Colon (tissue), 2 donors: ENCODE data around the gene SRC.

ENCODE experiments used
- FAIRE-seq: peaks from 2 replicates; lab custom pipeline; 2012; peaks lifted over from hg19 to GRCh38; lab: Jason Lieb, UNC
- donor health status: control.
- donor health status: control.

SRC gene

DNA sequence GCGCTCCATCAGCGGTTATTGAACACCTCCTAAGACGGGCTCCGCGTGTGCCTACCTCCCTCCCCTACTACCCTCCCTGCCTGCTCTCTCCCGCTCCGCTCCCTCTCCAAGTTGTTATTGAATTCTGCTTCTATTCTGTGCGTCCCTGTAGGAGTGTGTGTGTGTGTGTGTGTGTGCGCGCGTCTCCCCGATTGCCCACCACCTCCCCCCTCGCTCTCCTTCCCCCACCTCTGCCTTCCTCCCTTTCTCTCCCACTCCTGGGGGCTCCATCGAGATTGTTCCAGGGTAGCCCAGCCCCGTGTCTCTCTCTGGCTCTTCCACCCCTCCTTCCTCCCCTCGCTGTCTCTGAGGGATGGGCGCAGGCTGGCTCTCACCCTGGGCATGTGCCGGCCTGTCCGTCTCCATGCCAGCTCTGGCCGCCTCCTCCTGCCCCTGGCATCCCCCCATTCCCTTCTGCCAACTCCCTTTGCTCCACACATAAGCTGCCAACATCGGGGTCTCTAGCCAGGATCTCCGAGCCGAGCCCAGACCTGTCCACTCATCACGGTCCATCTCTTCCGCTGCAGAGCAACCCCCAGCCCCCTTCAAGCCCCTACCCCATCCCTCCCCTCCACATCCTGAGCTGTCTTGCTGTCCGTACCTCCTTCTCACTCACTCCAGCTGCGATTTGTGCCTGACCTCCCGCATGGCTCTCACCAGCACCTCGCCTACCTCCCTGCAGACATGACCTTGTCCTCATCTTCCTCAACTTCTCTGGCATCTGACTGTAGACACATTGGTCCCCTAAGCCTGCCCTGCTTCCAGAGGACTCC, 68.5 kb downstream of the SRC start:
- FAIRE-seq = no peak

DNA sequence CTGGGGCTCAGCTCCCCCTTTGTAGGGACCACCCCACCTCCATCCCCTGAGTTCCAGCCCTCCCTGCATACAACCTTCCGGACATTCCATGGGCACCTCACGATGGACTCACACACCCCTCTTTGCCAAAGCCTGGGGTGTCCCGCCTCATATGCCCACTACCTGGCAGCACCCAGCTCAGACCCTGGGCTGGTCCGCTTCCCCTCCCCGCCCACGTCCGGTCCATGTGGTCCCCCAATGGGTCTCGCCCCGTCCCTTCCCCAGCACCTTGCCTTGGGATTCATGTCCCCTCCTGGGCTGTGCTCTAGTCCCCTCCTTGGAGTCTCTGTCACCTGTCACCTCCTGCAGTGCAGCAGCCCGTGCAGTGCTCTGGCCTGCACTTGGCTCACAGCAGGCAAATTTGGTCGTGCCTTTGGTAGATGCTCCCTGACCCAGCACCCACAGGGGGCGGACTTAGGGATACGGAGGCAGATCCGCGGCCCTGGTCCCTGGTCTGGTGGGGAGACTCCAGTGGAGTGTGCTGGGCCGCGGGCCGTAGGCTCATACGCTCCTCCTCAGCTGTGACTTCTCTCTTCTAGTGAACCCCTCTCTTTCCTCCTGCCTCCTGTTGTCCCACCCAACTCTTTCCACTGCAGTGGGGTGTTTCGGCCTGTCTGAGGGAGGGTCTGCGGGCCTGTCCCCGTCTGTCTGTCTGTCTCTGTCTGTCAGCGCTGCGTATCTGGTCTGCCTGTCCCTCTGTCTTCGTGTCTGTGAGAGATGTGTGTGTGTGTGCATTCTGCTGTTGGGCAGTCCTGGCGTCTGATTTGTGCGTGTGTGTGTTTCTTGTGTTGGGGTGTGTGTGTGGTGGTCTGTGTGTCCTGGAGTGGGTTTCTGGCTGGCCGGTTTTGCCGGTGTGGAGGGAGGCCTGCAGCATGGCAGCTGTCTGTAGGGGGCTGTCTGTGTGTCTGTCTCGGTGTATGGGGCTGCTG, 69.5 kb downstream of the SRC start:
- FAIRE-seq = no peak

DNA sequence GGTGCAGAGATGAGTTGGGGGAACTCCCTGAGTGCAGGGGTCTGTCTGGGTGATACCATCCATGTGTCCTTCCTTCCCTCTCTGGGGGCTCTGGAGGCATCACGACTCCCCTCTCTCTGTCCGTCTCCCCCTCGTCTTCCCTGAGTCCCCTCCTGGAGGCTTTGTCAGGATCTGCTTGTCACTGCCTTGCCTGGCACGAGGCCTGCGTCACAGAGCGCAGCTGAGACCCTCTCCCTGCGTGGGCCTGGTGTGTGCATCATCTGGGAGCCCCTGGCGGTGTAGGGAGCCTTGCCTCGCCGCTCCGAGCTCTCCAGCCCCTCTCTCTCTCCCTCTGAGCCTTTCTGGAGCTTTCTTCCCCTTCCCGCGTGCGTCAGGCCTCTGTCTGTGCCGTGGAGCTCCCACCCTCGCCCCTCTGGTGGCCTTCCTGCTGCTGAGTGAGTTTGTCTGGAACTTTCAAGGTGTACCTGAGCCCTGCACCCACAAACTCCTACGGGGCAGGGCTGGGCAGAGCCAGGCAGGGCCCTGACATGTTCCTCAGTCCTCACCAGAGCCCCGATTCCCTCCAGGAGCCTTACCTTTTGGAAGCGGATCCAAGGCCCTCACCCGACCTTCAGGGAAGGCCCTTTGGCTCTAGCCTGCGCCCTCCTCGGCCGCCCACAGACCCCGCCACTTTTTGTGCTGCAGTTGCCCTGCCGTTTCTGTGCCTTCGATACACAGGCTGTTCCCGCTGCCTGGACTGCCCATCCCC, 70.3 kb downstream of the SRC start:
- FAIRE-seq = no peak

DNA sequence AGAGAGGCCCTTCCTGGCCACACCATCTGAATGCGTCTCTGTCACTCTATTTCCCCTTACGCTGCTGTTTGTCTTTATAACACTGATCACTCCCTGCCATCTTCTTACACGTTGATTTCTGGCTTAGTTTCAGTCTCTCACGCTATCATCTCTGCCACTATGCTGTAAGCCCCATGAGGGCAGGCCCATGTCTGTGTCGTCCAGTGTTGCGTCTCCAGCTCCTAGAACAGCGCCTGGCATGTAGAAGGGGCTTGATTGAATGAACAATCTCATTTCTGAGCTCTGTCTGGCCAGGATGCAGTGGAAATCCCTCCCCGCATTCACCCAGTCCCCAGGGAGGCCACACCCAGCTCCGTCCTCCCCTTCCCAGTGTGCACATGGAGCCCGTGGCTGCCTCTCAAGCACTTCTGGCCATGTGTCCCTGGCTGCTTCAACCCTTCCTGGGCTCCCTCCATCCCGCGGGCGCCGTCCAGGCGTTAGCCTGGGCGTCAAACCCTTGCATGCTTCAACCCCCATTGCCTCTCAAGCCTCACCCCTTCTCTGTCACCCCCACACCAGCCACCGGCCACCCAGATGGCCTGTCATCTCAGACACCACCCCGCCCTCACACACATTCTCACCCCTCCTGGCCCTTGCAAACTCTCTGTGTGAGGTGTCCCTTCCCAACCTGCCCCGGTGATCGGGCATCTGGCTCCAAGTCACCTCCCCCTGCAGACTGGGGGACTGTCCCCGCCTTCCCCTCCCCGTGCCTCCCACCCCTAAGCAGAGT, 71.1 kb downstream of the SRC start:
- no peak for FAIRE-seq

DNA sequence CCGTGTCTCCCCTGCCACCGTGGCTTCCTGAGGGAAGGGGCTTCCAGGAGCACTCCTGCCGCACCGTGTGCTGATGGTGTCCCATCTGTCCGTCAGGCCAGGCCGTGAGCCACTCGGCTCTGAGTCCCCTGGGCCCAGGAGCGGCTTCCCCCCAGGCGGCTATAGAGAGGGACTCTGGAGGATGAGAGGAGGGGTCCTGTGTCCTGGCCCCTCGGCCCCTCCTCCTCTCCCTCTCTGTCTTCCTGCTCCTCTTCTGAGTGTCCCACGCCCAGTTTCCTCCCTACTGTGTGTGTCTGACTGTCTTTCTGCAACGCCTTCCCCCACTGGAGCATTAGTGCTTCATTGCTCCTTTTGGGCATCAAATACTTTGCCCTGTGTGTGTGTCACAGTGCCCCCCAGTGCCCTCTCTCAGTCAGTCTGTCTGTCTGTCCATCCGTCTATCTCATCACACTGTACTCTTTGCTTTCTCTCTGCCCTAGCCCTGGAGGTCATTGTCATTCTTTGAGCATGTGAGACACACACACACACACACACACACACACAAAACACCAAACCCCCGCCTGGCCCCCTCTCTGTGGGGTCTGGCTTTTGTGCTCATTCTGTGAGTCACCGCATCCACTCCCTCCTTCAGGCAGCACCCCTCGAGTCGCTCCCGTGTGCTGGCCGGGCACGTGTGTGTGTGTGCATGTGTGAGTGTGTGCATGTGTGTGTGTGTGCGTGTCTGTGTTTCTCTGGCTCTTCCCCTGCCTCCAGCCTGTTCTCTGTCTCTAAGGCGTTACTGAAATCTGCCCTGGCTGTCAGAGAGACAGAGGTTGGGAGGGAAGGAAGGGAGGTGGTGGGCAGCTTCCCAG, 71.9 kb downstream of the SRC start:
- no peak for FAIRE-seq

DNA sequence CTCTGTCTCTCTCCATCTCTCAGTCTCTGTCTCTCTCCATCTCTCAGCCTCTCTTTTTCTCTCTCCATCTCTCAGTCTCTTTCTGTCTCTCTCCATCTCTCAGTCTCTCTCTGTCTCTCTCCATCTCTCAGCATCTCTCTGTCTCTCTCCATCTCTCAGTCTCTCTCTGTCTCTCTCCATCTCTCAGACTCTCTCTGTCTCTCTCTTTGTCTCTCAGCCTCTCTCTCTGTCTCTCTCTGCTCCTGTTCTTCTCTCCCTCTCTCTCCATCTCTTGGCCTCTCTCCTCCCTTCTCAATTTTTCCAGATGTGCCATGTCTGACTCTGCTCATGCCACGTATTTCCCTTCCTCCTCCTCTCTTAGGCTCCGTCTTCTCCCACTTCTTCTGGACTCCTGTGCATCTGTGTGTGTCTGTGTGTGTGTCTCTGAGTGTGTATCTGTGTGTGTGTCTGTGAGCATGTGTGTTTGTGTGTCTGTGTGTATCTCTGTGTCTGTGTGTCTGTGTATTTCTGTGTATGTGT, 72.7 kb downstream of the SRC start:
- FAIRE-seq = no peak

DNA sequence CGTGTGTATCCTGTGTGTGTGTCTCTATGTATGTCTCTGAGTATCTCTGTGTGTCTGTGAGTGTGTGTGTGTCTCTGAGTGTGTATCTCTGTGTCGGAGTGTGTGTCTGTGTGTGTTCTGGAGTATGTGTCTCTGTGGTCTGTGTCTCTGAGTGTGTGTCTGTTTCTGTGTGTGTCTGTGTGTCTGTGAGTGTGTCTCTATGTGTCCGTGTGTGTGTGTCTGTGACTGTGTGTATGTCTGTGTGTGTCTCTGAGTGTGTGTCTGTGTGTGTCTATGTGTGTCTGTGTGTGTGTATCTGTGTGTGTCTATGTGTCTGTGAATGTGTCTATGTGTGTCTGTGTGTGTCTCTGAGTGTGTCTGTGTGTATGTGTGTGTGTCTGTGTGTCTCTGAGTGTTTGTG, 73.4 kb downstream of the SRC start:
- no peak for FAIRE-seq

DNA sequence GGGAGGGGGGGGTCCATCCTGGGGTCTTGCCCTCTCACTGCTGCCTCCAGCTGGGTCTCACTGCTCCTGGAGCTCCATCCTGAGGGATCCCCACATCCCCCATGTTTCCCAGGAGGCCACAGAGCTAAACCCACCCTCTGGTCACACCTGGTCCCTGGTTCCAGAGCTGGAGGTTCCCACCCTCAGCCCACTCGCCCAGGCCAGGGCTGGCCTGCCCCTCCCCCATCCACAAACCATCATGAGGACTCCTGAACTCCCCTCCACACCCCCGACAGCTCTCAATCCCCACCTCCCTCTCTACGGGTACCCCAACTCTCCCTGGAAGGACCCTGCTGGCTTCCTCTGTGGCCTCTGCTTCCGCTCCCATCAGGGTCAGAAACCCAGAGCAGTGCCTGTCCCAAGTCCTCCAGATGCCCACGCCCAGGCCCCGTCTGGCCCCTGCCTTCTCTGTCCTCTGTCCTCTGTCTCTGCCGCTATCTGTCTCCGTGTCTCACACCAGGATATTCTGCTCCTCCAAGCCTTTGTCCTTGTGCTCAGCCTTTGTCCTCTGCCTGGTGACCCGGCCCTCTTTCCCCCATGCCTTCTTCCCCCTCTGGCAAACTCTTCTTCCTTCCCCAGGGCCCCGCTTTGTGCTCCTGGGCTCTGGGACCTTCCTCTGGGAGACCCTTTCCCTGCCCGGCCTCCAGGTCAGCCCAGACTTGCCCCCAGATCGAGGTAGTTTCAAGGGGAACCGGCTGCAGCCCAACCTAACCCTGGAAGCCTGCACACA, 74.0 kb downstream of the SRC start:
- FAIRE-seq = no peak

DNA sequence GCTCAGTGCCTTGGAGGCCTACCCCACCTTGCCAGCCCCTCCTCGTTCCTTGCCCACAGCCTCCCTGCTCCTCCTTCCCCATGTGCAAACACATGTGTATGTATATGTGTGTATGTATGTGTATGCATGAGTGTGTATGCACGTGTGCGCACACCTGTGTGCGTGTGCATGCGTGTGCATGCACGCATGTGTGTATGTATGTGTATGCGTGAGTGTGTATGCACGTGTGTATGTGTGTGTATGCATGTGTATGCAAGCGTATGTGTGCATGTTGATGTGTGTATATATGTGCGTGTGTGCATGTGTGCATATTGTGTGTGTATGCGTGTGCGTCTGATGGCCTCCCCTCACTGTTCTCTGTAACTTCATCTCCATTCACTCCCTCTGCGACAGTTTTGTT, 74.7 kb downstream of the SRC start:
- no peak for FAIRE-seq

DNA sequence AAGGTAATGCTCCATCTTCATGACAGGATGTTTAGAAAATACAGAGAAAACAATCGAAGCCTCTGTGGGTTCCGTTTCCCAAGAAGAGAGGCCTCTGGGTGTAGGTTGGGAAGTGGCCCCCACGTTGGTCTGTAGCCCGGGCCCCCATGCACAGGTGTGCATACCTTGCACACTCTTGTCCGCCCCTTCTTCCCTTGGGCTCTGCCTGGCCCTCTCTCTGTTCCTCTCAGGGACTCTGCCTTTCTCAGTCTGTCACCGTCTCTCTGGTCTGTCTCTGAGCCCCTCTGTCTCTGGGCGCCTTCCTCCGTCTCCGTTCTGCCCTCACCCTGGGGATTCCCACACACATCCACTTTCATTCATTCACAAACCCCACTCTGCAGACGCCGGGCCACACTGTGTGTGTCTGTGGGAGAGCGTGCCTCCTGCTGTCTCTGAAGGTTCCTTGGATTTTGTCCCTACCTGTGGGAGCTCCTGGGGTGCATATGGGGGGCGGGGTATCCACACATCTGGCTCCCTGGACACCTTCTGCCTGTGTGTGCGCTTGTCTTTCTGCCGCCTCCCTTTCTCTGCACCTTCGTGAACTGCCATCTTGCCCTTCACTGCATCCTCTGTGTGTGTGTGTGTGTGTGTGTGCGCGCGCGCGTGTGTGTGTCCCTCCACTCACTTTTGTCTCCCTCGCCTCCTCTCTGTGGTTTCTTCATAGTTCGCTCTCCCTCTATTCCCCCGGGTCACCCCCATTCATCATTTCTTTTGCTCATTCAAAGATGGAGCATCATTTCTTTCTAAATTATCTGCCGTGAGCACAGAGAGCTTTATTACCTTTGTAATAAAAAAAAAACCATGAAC, 75.3 kb downstream of the SRC start:
- no peak for FAIRE-seq

DNA sequence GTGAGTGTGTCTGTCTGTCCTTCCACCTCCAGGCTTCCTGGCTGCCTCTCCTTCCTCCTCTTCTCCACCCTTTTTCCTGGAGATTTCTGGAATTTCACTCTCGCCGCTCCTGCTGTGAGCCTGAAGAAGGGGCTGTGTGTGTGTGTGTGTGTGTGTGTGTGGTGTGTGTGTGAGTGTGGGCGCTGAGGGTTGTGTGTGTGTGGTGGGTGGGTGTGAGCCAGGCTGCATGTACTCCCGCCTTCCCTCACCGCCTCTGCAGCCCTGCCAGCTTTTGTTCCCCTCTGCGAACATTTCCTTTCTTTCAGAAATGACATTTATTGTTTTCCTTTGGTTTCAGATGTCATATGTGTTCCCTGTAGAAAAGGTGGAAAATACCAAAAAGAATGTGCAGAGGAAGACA, 76.0 kb downstream of the SRC start:
- FAIRE-seq = no peak

DNA sequence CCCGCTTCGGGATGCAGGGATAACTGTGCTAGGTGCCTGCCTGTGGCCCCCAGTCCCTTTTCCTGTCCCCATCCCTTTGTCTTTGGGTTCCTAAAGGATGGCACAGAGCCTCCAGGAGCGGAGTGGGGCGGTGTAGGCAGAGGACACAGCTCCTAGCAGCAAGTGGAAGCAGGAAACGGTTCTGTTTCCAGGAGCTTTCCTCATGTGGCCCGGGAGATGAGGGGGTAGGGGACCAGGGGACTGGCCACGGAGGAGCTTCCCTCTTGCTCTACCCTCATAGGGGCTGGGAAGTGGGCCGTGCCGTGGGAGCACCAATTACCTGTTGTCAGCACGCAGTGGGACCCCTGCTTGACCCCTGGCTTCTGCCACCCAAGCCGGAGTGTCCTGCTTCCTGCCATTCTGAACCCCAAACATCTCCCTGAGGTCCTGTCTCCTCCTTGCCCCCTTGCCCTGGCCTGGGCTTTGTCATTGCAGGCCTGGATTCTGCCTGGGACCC, 76.9 kb downstream of the SRC start:
- no peak for FAIRE-seq

DNA sequence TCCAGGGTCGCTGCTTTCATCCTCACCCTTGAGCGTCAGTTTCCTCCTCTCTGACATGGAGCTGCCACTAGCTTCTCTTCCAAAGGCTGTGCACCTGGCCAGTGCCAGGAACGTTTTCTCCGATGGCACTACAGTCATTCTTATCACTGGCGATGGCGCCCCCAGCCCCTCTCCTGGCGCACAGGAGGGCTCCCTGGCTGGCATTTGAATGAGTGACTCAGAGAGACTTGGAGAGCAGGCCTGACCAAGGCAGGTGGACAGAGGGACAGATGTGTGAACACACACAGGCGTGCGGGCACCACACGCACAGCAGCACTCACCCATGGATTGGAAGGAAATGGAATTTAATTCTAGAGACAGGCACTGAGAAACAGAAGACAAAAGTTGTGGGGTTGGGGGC, 77.6 kb downstream of the SRC start:
- no peak for FAIRE-seq

DNA sequence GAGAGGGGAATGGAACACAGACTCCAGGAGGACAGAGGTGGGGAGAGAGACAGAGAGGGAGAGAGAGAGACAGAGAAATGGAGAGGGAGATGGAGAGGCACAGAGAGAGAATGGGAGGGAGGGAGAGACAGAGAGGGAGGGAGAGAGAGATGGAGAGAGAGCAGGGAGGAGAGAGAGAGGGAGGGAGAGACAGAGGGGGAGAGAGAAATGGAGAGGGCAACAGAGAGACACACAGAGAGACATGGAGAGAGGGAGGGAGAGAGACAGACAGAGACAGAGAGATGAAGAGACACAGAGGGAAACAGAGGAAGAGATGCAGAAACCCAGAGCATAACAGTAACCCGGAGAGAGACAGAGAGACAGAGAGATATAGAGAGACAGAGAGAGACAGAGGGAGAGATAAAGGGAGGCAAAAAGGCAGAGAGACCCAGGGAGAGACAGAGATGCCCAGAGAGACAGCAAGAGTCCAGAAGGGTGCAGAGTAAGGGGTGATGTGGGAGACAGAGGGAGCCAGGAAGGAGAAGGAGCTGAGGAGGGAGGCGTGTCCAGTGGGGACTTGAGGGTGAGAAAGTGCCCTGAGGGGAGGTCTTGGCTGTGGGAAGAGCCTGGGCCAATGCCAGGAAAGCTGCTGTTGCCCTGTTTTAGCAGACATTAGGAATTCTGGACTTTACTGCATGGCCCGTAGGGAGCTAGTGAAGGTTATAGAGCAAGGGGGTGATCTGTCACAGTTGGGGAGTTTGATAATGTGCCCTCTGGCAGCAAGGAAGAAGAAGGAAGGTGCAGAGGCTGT, 78.3 kb downstream of the SRC start:
- FAIRE-seq = no peak

DNA sequence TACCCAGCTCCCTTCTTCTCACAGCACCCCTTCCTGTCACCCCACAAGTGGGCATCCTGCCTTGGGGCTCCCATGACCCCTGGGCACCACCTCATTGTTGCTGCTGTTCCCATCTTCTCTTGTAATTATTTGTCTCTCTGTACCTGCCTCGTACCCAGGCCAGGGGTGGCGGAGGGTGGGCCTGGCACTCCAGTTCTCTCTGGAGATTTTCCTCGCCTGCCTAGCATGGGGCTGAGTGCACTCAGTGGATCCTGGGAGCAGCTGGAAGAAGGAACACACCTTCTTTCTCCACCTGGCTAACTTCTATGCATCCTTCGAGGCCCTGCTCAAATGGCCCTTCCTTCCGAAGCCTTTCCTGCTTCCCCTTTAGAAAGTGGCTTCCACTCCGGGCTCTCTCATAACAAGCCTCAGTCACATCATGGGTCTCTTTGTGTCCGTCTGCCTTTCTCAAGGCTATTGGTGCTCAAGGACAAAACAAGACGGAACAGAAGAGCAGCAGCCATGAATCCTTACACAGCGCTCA, 79.2 kb downstream of the SRC start:
- FAIRE-seq = no peak

DNA sequence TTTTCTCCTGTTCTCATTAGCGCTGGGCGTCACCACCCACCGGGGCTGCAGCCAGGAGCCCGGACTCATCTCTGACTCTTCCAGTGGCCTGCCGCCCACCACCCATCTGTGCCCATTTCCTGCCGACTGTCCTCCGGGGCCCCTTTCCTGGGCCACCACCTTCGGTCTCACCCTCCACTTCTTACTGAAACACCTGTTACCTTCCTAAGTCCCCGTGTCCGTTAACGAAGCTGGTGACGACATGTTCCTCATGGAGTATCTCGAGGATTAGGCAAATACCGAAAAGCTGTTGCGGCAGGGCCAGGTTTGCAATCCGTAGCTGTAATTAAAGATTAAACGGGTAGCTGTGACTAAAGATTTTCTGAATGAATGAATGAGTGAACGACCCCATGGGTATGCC, 80.2 kb downstream of the SRC start:
- FAIRE-seq = no peak

DNA sequence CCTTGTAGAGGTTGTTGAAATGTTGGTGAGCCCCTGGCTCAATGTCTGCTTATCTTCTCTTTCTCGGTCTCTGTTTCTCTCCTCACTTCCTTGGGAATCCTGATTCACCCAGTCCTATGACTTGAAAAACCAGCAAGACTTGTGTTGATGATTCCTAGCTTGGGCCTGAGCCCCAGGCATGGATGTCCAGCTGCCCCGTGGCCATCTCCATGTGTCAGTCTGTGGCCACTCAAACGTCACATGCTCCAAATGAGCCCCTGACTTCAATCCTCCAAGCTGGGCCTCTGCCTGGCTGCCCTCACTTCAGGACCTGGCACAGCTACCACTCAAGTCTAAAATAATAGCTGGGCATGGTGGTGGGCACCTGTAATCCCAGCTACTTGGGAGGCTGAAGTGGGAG, 81.0 kb downstream of the SRC start:
- no peak for FAIRE-seq

DNA sequence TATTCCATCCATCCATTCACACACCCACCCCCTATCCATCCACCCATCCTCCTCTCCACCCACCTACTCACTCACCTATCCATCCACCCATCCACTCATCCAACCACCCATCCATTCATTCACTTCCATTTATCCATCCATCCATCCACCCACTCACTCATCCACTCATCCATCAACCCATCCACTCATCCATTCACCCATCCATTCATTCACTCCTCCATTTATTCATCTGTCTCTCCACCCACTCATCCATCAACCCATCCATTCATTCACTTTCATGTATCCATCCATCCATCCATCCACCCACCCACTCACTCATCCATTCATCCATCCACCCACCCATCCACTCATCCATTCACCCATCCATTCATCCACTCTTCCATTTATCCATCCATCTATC, 84.1 kb downstream of the SRC start:
- FAIRE-seq = no peak
